Measurements from ENCODE around the gene RHBDD2.

DNA sequence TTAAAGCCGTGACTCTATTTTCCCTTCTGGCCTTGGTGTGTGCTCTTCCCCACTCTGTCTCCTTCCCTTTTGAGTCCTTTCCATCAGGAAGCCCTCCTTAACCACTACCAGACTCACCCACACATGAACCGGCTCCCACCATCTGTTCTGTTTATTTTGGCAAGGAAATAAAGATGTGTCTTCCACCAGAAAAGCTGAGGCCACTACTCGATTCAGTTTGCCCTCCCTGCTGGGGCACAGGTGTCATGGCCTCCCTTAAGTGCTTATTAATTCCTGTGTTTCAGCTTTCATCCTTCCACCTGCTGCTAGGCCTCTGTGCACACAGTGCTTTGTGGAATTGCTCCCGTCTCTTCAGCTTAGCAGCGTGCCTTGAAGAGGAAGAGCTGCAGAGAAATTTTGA is 52.8 kb downstream of the RHBDD2 start:
- TF ChIP-seq, protein P1, sequence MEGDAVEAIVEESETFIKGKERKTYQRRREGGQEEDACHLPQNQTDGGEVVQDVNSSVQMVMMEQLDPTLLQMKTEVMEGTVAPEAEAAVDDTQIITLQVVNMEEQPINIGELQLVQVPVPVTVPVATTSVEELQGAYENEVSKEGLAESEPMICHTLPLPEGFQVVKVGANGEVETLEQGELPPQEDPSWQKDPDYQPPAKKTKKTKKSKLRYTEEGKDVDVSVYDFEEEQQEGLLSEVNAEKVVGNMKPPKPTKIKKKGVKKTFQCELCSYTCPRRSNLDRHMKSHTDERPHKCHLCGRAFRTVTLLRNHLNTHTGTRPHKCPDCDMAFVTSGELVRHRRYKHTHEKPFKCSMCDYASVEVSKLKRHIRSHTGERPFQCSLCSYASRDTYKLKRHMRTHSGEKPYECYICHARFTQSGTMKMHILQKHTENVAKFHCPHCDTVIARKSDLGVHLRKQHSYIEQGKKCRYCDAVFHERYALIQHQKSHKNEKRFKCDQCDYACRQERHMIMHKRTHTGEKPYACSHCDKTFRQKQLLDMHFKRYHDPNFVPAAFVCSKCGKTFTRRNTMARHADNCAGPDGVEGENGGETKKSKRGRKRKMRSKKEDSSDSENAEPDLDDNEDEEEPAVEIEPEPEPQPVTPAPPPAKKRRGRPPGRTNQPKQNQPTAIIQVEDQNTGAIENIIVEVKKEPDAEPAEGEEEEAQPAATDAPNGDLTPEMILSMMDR (IDR thresholded peaks at IDR 0.05) = no peak
- TF ChIP-seq POLR2A (IDR thresholded peaks at IDR 0.05) = no peak
